Common myeloid progenitor, CD34-positive (primary cell): Measurements from ENCODE around the gene PCDHGB7.

Experiments
- CTCF ChIA-PET: fragments of 350-600 bp; sonication (Branson Sonifier 250); formaldehyde crosslinking; loops from one replicate; lab custom pipeline; 2021; ENCODE audit warnings: antibody characterized with exemption; lab: Charles Lee
- POLR2A ChIA-PET: fragments of 350-600 bp; sonication (Branson Sonifier 250); formaldehyde crosslinking; loops from one replicate; lab custom pipeline; 2021; ENCODE audit warnings: antibody characterized with exemption; lab: Charles Lee
- DNase-seq, 3 donors: peaks; one replicate each; pipeline versions ENCODE4 v3.0.0 to v3.0.0-alpha.2; 2013
- H3K27ac ChIP-seq, 2 experiments: 1 replicate in 1 of 2; 2 replicates in 1 of 2; pipeline ENCODE4 v1.7.0; 2013; ENCODE audit warnings: inconsistent platforms in 2 of 2, low read length in 2 of 2, mild to moderate bottlenecking in 2 of 2, low read depth in 1 of 2, moderate library complexity in 1 of 2; ENCODE audit not compliant: severe bottlenecking in 2 of 2, insufficient read depth in 1 of 2, poor library complexity in 1 of 2
- H3K27me3 ChIP-seq, 5 experiments: replicated peaks in 2 of 5; 1 replicate in 3 of 5; 2 replicates in 2 of 5; pipeline versions ENCODE4 v1.6.1 to v1.7.0; 2013; ENCODE audit warnings: low read length in 4 of 5, mild to moderate bottlenecking in 2 of 5, moderate library complexity in 2 of 5, inconsistent platforms in 1 of 5; ENCODE audit not compliant: insufficient read depth in 5 of 5, control insufficient read depth in 4 of 5
- H3K36me3 ChIP-seq, 4 experiments: 1 replicate in 2 of 4; 2 replicates in 2 of 4; pipeline versions ENCODE4 v1.6.1 to v1.7.0; 2013; ENCODE audit warnings: low read length in 3 of 4, control low read depth in 1 of 4, mild to moderate bottlenecking in 1 of 4; ENCODE audit not compliant: control insufficient read depth in 4 of 4, insufficient read depth in 4 of 4
- H3K4me1 ChIP-seq, 4 experiments: 1 replicate in 3 of 4; 2 replicates in 1 of 4; pipeline versions ENCODE4 v1.6.1 to v1.7.1; 2013; ENCODE audit warnings: low read length in 3 of 4, mild to moderate bottlenecking in 3 of 4, control low read depth in 1 of 4, inconsistent platforms in 1 of 4, moderate library complexity in 1 of 4; ENCODE audit not compliant: control insufficient read depth in 4 of 4, insufficient read depth in 4 of 4; ENCODE audit errors: control extremely low read depth in 1 of 4
- H3K4me3 ChIP-seq, 7 experiments: 1 replicate in 4 of 7; 2 replicates in 3 of 7; pipeline versions ENCODE4 v1.5.1 to v1.7.0; 2013; ENCODE audit warnings: mild to moderate bottlenecking in 7 of 7, low read length in 6 of 7, moderate library complexity in 6 of 7, inconsistent platforms in 2 of 7, low read depth in 2 of 7, control low read depth in 1 of 7; ENCODE audit not compliant: insufficient read depth in 4 of 7, control insufficient read depth in 1 of 7; ENCODE audit errors: extremely low read depth in 1 of 7
- H3K9me3 ChIP-seq, 5 experiments: 1 replicate in 4 of 5; 2 replicates in 1 of 5; pipeline versions ENCODE4 v1.6.1 to v1.7.1; 2013; ENCODE audit warnings: low read length in 4 of 5, mild to moderate bottlenecking in 2 of 5, inconsistent platforms in 1 of 5, low read depth in 1 of 5, moderate library complexity in 1 of 5; ENCODE audit not compliant: control insufficient read depth in 4 of 5, insufficient read depth in 2 of 5; ENCODE audit errors: control extremely low read depth in 1 of 5
- WGBS: methylation state at CpG from one replicate; pipeline ENCODE4 v1.1.5; 2013; ENCODE audit not compliant: insufficient coverage; 5-methylcytosine and 5-hydroxymethylcytosine counted together

The PCDHGB7 gene

DNA sequence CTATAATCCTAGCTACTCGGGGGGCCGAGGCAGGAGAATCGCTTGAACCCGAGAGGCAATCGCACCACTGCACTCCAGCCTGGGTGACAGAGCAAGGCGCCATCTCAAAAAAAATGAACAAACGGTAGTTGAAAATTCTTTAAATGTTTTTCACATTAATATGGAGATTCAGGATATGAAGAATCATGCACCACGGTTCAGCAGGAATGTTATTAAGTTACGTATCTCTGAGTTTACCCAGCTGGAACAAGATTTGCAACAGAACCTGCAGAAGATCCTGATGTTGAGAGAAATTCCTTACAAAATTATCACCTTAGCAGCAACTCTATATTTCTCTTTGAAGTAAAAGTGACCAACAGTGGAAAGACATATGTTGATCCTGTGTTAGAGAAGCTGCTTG lies 22.9 kb downstream of the PCDHGB7 start:
- H3K36me3 ChIP-seq: no peaks in the 10 kb centered on the region
- POLR2A ChIA-PET: no interaction called here
- no peaks in the 10 kb centered on the region for H3K4me1 ChIP-seq
- peaks cover 0 to 12% (median 1%) of the 10 kb centered on the region in 5 experiments for H3K27me3 ChIP-seq
- 100% methylated on average over 3 of the region's 9 CpGs for WGBS
- DNase-seq: no peak
- H3K27ac ChIP-seq: no peak overlapping the region
- no peak overlapping the region for H3K4me3 ChIP-seq
- CTCF ChIA-PET: interaction anchor here (0.7 kb wide), 1 partner anchor 12 kb away, joined by 3 read pairs; no protein-coding TSS in a partner anchor
- peaks cover 0 to 43% (median 13%) of the 10 kb centered on the region in 5 experiments for H3K9me3 ChIP-seq

DNA sequence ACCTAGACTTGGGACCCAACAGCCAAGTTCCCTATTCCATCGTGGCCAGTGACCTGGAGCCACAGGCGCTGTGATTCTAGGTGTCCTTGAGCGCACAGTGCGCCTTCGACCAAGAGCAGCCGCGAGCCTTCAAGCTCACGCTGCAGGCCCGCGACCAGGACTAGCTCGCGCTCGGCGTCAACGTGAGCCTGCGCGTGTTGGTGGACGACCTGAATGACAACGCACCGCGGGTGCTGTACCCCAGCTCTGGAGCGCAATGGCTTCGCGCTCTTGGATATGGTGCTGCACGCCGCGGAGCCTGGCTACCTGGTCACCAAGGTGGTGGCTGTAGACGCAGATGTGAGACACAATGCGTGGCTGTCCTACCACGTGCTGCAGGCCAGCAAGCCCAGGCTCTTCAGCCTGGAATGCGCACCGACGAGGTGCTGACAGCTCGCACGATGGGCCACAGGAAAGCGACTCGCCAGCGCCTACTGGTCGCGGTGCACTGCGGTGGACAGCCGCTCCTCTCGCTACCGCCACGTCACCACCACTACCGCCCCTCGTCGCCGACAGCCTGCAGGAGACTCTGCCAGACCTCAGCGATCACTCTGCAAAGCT lies 24.2 kb downstream of the PCDHGB7 start:
- Histone ChIP-seq H3K4me3 (no peak overlapping the region), H3K9me3 (peaks cover 0 to 40% (median 13%) of the 10 kb centered on the region in 5 experiments), H3K27me3 (peaks cover 0 to 12% (median 0%) of the 10 kb centered on the region in 5 experiments), H3K36me3 (no peaks in the 10 kb centered on the region), H3K4me1 (no peaks in the 10 kb centered on the region), H3K27ac (no peak overlapping the region)
- ChIA-PET CTCF (no interaction called here), POLR2A (no interaction called here)
- WGBS: 59% methylated on average over 49 of the region's 50 CpGs
- no peak for DNase-seq

DNA sequence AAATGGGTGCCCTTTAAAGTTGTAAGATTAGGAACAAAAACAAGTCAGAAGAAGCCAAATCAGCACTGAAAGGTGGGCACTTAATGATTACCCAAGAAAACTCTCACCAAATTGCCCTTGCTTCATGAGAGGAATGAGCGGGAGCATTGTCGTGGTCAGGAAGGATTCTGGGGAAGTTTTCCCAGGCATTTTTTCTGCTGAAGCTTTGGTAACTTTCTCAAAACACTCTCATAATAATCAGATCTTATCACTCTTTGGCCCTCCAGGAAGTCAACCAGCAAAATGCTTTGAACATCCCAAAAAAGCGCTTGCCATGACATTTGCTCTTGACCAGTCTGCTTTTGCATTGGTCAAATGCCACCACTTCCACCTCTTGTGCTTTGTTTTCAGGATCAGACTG lies 47.9 kb downstream of the PCDHGB7 start:
- Histone ChIP-seq H3K4me1 (no peaks in the 10 kb centered on the region), H3K4me3 (no peak overlapping the region), H3K9me3 (no peaks in the 10 kb centered on the region), H3K27me3 (peaks cover 0 to 1% (median 0%) of the 10 kb centered on the region in 5 experiments), H3K36me3 (no peaks in the 10 kb centered on the region), H3K27ac (no peak overlapping the region)
- WGBS: 100% methylated on average over 3 of the region's 3 CpGs
- POLR2A ChIA-PET: no interaction called here
- CTCF ChIA-PET: no interaction called here
- DNase-seq: no peak
